CD4-positive, alpha-beta T cell treated with Interferon gamma for 1 hour (primary cell): ENCODE measurements around the gene UCK2.

Experiments
- DNase-seq: peaks from one replicate; pipeline ENCODE4 v3.0.0-alpha.2; 2020

UCK2 gene

GRCh38 chr1:165884009-165884689 lies 56.7 kb downstream of the UCK2 start:
- DNase-seq = no peak

- peak; percentile 37 for DNase-seq
Measured at GRCh38 chr1:165884690-165885304, 57.4 kb downstream of the UCK2 start.

- no peak for DNase-seq
Measured at GRCh38 chr1:165885305-165885694, 57.9 kb downstream of the UCK2 start.

- DNase-seq = no peak
Measured at GRCh38 chr1:165886193-165886592, 58.8 kb downstream of the UCK2 start.

GRCh38 chr1:165886983-165887382 lies 59.6 kb downstream of the UCK2 start:
- no peak for DNase-seq

GRCh38 chr1:165887877-165888551 lies 60.6 kb downstream of the UCK2 start:
- DNase-seq = no peak

- DNase-seq = no peak
Measured at GRCh38 chr1:165888552-165888920, 61.1 kb downstream of the UCK2 start.

- no peak for DNase-seq
Measured at GRCh38 chr1:165890684-165891083, 63.3 kb downstream of the UCK2 start.

- DNase-seq = no peak
Measured at GRCh38 chr1:165891111-165891860, 63.9 kb downstream of the UCK2 start.

GRCh38 chr1:165892935-165893334 lies 65.5 kb downstream of the UCK2 start:
- no peak for DNase-seq

- DNase-seq = no peak
Measured at GRCh38 chr1:165893507-165893906, 66.1 kb downstream of the UCK2 start.

- DNase-seq = no peak
Measured at GRCh38 chr1:165894591-165894990, 67.2 kb downstream of the UCK2 start.

GRCh38 chr1:165895451-165895871 lies 68.0 kb downstream of the UCK2 start:
- DNase-seq = no peak

GRCh38 chr1:165896277-165896676 lies 68.9 kb downstream of the UCK2 start:
- no peak for DNase-seq

GRCh38 chr1:165897326-165898303 lies 70.2 kb downstream of the UCK2 start:
- DNase-seq = no peak

GRCh38 chr1:165898837-165899236 lies 71.4 kb downstream of the UCK2 start:
- no peak for DNase-seq

- no peak for DNase-seq
Measured at GRCh38 chr1:165899461-165899941, 72.1 kb downstream of the UCK2 start.

- DNase-seq = no peak
Measured at GRCh38 chr1:165900576-165901380, 73.4 kb downstream of the UCK2 start.

- no peak for DNase-seq
Measured at GRCh38 chr1:165902565-165902964, 75.2 kb downstream of the UCK2 start.

GRCh38 chr1:165903672-165904071 lies 76.3 kb downstream of the UCK2 start:
- no peak for DNase-seq

- DNase-seq = no peak
Measured at GRCh38 chr1:165904948-165905347, 77.5 kb downstream of the UCK2 start.
